ENCODE measurements around the gene TOGARAM1. TPM values are rescaled to one million over a fixed set of nuclear protein-coding genes. Genes with fewer than 3 reads are reported as not detected.

The TOGARAM1 gene, protein sequence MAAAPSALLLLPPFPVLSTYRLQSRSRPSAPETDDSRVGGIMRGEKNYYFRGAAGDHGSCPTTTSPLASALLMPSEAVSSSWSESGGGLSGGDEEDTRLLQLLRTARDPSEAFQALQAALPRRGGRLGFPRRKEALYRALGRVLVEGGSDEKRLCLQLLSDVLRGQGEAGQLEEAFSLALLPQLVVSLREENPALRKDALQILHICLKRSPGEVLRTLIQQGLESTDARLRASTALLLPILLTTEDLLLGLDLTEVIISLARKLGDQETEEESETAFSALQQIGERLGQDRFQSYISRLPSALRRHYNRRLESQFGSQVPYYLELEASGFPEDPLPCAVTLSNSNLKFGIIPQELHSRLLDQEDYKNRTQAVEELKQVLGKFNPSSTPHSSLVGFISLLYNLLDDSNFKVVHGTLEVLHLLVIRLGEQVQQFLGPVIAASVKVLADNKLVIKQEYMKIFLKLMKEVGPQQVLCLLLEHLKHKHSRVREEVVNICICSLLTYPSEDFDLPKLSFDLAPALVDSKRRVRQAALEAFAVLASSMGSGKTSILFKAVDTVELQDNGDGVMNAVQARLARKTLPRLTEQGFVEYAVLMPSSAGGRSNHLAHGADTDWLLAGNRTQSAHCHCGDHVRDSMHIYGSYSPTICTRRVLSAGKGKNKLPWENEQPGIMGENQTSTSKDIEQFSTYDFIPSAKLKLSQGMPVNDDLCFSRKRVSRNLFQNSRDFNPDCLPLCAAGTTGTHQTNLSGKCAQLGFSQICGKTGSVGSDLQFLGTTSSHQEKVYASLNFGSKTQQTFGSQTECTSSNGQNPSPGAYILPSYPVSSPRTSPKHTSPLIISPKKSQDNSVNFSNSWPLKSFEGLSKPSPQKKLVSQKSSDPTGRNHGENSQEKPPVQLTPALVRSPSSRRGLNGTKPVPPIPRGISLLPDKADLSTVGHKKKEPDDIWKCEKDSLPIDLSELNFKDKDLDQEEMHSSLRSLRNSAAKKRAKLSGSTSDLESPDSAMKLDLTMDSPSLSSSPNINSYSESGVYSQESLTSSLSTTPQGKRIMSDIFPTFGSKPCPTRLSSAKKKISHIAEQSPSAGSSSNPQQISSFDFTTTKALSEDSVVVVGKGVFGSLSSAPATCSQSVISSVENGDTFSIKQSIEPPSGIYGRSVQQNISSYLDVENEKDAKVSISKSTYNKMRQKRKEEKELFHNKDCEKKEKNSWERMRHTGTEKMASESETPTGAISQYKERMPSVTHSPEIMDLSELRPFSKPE (N-terminal part only)
- total RNA-seq (2014; rRNA removed; shearing (Covaris generic)): 11.9 and 13.2 TPM in 2 replicates
- 10.4 and 22.8 TPM in 2 replicates for polyA plus RNA-seq (2014; cell fraction: nucleus; rRNA removed)

DNA sequence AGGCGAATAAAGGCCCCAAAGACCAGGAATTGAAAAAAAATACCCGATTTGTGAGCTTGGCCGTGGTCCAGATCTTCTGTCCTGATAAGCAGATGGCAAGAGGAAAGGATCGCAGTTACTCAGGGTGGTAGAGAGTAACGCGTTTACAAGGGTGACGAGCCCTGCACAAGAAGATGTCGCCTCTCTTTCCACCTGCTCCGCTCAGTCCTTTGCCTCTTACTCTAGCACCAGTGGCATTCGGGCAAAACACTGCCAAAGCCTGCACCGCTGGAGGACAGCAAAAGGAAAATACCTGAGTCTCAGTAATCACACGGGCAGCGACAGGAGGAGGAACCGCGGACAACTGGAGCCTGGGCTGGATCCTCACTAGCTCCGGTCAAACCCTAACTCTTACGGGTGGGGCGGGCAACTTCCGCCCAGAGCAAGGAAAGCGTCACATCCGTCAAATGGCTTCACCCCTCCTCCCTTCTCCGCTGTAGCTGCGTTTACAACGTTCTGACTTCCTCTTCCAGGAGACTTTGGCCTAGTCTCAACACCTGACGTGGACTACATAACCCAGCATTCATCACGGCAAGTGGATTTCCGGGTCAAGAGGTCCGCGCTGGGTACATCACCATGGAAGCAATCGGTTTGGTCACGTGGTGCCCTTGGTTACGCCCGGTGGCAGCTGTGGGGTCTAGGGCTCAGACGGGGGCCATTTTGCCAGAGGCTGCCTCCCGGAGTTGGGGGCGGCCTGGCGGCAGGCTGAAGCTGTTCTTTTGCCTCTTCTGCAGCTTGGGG is at the start of gene TOGARAM1, which contains the start of gene KLHL28:
TOGARAM1 (plus strand) TSS at position 637 of the 780 bp plus-strand sequence. CDS start 232 bp downstream, outside the sequence.
KLHL28 (minus strand) TSS at position 394 of the 780 bp plus-strand sequence. CDS start 16,019 bp downstream, outside the sequence.
- peak; percentile 100 for DNase-seq (ENCODE audit: extremely low read depth, low read depth)

DNA sequence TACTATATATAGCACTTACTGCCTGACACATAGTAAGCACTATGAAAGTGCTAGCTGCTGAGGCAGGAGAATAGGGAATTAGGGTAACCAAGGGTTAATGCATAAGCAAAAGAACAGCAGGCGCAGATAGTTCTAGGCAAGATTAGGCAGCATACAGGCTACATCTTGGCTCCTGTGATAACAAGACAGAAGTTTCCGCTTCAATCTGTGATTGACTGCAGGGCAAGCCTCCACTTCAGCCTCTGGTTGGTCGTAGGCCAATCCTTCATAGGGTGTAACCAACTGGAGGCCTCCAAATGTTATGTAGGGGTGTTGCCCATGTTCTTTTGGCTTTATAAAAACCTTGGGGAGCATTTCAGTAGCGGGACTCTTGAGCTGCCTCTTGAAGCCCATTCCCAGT is 47.1 kb upstream of the TOGARAM1 start:
- no peak for DNase-seq (ENCODE audit: extremely low read depth, low read depth)

DNA sequence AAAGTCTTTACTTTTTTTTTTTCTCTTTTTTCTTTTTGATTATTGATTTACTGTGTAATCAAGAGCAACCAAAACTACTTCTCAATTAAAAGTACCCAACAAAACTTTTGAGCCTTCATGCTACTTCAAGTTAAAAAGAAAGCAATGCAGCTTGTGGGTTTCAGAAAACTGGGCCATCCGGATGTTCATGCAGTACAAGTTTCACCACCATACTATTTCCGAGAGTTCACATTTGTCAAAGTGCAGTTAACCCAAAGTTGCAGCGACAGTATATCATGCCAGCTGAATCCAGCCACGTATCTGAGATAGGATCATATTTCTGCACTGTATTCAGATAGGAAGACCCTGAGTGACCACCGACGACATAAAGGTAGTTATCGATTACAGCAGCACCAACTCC is 33.2 kb upstream of the TOGARAM1 start:
- DNase-seq (ENCODE audit: extremely low read depth, low read depth): no peak

DNA sequence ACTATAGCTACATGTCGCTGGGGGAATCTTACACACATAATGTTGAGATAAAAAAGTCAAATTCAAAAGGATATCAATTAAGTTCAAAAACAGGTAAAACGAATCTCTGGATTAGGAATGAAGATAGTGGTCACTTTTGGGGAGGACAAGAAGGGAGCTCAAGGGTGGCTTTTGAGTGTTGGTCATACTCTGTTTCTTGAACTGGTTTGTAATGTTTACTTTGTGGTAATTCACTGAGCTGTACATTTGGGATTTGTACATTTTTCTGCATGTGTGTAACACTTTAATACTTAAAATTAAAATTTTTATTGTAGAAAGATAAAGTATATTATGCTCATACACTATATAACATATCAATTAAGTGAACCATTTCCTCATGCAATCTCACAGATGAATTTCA is 26.8 kb upstream of the TOGARAM1 start:
- DNase-seq (ENCODE audit: extremely low read depth, low read depth): no peak

DNA sequence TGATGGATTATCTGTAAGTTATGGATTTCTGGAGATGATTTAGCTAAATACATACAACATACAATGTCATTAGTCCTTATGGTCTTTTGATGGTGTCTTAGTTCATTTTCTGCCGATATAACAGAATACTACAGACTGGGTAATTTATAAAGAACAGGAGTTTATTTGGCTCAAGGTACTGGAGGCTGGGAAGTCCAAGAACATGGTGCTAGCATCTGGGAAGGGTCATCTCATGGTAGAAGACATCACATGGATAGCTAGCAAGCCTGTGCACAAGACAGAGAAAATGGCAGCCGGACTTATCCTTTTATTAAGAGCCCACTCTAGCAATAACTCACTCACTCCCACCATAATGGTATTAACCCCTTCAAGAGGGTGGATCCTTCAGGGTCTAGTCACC is 24.4 kb upstream of the TOGARAM1 start:
- DNase-seq (ENCODE audit: extremely low read depth, low read depth): no peak

DNA sequence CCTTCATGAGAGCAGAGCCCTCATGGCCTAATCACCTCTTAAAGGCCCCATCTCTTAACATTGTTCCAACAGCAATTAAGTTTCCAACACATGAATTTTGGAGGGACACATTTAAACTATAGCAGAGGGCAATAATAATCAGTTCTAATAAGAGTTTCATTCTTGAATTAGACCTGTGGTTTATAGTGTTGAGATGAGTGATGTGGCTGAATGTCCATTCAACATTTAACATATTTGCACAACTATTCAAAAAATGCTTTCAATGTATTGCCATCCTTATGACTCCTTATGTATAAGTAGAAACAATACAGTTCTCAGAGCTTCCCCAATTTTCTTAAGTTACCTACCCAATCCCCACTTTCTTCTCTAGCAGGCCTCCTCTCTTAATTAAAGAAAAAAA is 21.8 kb upstream of the TOGARAM1 start:
- DNase-seq (ENCODE audit: extremely low read depth, low read depth): no peak

DNA sequence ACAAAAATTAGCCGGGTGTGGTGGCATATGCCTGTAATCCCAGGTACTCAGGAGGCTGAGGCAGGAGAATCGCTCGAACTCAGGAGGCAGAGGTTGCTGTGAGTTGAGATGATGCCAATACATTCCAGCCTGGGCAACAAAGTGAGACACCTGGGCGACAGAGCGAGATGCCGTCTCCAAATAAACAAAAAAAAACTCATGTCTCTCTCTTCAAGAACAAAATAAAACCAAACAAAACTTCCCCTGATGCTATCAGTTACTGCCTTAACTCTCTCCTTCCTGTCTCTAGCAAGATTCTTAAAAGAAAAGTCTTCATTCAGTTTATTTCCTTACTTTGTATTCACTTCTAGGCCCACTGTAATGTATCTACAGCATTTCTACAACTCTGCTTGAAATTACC is 21.0 kb upstream of the TOGARAM1 start:
- DNase-seq (ENCODE audit: extremely low read depth, low read depth): no peak

DNA sequence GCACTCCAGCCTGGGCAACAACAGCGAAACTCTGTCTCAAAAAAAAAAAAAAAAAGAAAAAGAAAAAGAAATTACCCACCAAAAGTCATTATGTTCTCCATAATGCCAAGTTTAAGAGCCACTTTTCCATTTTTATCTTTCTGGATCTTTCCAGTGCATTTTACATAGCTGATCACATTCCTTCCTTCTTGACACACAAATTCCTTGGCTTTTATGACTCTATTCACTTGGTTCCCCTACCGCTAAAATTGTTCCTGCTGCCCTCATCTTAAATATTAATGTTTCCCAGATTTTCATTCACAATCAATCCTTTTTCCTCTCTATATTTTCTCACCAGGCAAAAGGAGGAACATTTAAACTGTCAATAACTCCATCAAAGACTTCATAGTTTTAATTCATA is 20.4 kb upstream of the TOGARAM1 start:
- DNase-seq (ENCODE audit: extremely low read depth, low read depth): no peak

DNA sequence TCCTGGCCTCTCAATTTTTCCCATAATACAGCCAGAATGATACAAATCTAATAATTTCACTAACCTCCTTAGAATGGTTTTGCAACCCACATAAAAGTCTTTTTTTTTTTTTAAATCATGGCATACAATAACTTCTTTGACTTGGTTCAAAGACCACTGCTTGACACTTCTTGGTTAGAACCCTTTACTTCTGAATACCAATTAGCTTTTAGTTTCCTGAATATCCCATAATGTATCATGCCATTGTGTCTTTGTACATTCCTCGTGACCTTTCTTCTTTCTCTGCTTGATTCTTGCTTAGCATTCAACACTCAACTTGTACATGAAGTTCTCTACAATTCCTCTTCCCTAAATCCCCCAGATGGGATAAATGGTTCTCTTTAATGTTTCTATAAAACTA is 19.6 kb upstream of the TOGARAM1 start:
- no peak for DNase-seq (ENCODE audit: extremely low read depth, low read depth)

DNA sequence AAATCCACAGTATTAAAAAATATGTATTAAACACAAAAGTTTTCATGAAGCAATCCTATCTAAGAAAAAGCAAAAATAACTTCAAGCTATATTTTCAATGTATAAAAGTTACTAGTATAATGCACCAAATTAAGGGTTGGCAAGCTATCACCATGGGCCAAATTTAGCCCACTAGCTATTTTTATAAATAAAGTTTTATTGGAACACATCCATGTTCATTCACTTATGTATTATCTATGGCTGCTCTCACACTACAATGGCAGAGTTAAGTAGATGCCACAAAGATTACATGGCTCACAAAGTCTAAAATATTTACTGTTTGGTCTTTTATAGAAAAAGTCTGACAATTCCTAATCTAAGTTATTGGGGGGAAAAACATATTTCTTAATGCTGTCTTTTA is 17.9 kb upstream of the TOGARAM1 start:
- DNase-seq (ENCODE audit: extremely low read depth, low read depth): no peak

DNA sequence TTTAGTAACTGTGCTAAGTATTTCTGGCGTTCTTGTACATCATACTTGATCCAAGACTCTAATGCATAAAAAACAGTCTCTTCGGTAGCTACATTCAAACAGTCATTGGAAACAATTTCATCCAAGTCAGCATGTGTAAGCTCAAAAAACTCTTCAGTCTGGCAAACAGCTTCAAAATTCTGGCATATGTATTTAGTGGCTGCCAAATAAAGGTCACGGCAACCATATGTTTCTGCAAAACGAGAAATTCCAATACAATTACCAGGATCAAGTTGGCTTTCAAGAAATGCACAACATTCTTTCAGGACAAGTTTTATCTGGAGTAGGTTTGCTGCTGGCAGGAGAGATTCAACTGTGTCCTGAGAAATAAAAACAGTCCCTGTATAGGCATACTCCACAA is 16.7 kb upstream of the TOGARAM1 start:
- DNase-seq (ENCODE audit: extremely low read depth, low read depth): no peak

DNA sequence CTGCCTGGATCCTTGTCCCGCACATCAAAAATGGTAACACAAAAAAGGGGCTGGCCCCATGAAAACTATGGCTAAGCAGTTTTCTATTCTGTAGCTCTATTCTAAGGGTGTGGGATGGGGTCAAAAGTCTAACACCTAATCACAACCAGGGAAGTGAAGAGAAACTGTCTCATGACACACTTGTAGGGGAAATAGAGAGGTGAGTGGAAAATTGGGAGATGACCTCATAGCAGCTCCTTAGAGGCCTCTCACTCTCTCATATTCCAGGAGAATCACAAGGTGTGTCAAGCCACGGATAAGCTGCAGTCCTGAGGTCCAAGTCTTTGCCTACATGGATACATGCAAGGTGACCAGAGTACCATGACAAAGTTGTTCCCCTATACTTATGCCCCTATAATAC is 10.9 kb upstream of the TOGARAM1 start:
- DNase-seq (ENCODE audit: extremely low read depth, low read depth): no peak

DNA sequence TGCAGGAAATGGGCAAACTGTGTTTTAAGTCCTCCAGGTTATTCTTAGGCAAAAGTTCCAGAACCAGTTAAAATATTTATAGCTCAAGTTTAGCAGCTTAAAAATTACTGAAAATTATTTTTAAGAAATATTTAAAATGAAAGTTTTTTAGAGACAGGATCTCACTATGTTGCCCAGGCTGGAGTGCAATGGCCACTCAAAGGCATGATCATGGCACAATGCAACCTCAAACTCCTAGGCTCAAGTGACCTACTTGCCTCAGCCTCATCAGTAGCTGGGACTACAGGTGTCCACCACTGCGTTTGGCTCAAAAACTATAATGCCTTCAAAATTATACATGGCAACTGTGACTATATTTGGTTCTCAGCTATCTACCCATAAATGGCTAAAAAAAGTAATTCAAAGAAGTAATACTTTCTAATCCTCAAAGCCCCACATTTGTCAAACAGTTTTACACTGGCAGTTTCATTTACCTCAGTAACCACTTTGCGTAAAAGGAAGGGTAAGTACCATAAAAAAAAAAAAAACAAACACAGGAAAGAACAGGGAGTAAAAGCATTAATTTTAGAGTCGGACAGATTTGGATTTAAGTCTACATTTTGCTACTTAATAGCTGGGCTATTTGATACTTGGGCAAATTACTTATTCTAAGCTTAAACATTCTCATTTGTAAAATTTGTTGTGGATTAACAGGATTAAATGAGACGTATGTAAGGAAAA is 9.4 kb upstream of the TOGARAM1 start:
- no peak for DNase-seq (ENCODE audit: extremely low read depth, low read depth)

DNA sequence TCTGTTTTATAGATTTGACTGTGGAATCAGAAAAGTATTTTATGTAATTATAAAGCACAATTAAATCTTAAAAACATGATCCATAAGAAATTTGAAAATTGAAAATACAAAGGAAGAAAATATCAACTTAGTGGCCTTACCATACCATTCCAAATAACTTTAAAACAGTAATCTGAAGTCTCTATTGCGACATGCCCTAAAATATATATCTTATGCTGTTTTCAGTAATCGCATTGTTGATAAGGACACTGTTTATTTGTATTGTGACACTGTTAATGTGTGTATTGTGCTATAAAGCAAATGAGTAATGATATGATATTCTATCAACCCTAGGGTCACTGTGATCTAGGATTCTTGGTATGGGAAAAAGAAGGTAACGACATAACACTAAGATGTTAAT is 7.2 kb upstream of the TOGARAM1 start:
- DNase-seq (ENCODE audit: extremely low read depth, low read depth): no peak

DNA sequence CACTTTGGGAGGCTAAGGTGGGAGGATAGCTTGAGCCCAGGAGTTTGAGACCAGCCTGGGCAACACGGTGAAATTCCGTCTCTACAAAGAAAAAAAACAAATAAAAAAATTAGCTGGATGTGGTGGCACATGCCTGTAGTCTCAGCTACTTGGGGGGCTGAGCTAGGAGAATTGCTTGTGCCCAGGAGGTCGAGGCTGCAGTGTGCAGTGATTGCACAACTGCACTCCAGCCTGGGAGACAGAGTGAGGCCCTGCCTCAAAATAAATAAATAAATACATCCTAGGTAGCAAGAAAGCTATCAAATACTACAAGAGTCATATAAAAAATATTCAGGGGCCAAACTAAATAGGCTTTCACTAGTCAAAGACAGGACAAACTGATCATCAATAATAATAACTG is 6.5 kb upstream of the TOGARAM1 start:
- DNase-seq (ENCODE audit: extremely low read depth, low read depth): no peak

DNA sequence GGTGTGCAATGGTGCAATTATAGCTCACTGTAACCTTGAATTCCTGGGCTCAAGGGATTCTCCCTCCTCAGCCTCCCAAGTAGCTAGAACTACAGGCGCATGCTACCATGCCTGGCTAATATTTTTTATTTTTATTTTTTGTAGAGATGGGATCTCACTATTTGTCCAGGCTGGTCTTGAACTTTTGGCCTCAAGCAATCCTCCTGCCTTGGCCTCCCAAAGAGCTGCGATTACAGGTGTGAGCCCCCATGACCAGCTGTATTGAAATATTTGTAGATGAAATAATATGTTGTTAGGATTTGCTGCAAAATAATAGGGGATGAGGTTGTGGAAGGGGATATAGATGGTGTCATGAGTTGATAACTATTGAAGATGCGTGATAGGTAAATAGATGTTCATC is 5.1 kb upstream of the TOGARAM1 start:
- no peak for DNase-seq (ENCODE audit: extremely low read depth, low read depth)

DNA sequence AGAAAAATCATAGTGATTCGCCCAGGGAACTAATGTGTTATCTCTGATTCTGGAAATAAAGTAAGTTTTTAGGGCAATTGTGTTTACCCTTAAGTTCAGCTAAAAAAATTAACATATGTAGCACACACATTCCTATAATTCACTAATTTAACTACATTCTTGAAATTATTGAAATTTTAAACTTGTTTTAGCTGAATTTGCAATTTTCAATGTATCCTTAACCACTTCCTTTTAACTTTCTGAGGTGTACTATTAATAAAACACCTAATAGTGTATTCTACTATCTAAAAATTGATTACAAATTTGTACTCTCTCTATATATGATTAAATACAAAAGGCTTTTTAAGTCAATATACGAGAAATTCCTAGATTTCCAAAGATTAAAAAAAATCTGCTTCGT is 2.5 kb upstream of the TOGARAM1 start:
- no peak for DNase-seq (ENCODE audit: extremely low read depth, low read depth)

DNA sequence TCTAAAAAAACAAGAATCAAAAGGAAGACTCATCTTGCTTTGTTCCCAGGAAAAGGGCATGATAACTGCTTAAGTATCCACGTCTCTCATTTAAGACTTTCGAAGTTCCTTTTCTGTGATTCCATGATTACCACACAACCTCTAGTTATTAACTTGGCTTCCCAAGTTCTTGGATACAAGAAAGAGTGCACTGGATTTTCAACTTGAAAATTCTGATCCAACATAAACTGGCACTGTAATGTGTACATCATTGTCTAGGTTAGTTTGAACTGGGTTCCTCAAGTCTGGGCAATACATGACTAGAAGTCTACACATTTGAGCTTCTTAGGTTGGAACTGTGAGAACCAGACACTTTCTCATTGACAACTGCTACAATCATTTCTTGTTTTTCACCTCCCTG is 1.8 kb upstream of the TOGARAM1 start:
- no peak for DNase-seq (ENCODE audit: extremely low read depth, low read depth)

DNA sequence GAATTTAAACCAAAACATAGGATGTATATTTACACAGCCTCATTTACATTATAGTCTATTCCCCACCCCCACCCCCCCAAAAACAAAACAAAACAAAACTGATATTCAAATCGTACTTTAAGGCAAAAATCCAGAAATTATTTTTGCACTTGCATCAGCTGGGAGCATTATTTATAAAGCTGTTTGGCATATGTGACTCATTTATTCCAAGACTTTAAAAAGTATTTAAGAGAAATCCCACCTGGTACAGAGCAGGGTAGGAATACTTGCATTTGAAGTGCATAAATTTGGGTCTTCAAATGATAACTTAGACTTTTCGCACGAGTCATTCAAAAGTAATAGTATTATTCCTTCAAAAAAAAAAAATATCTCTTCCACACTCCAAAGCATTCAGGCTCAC is 1.3 kb upstream of the TOGARAM1 start:
- DNase-seq (ENCODE audit: extremely low read depth, low read depth): no peak
